Type B pancreatic cell (in vitro differentiated cells): ENCODE results near the gene MEA1. TPM values are rescaled to one million over a fixed set of nuclear protein-coding genes. Genes with fewer than 3 reads are reported as not detected.

Source experiments
- DNase-seq: peaks from one replicate; pipeline ENCODE4 v3.0.0; 2021; ENCODE audit warnings: mixed read lengths; ENCODE audit not compliant: unreplicated experiment; ENCODE audit errors: extremely low spot score
- H3K27ac Mint-ChIP-seq: 2 replicates; pipeline ENCODE4 v1.8.0; 2021; ENCODE audit warnings: mild to moderate bottlenecking, mixed read lengths
- H3K27me3 Mint-ChIP-seq: 2 replicates; pipeline ENCODE4 v1.8.0; 2021; ENCODE audit warnings: mixed read lengths
- H3K36me3 Mint-ChIP-seq: 2 replicates; pipeline ENCODE4 v1.8.0; 2021; ENCODE audit warnings: mixed read lengths
- H3K4me1 Mint-ChIP-seq: one replicate; pipeline ENCODE4 v1.8.0; 2021; ENCODE audit warnings: mixed read lengths; ENCODE audit not compliant: unreplicated experiment
- H3K4me3 Mint-ChIP-seq: 2 replicates; pipeline ENCODE4 v1.8.0; 2021; ENCODE audit warnings: mild to moderate bottlenecking, mixed read lengths
- H3K9me3 Mint-ChIP-seq: 2 replicates; pipeline ENCODE4 v1.8.0; 2021; ENCODE audit warnings: mixed read lengths
- CTCF ChIP-seq: fragments of 200-600 bp; sonication (generic); conservative IDR thresholded peaks from 2 replicates; pipeline ENCODE4 v1.5.0; 2021; ENCODE audit warnings: antibody characterized with exemption, mild to moderate bottlenecking
- total RNA-seq: library from RNA; stranded (reverse); gene quantifications from 2 replicates; pipeline ENCODE4 v1.2.1, GENCODE V29; 2021; ENCODE audit warnings: low replicate concordance

Gene MEA1
- total RNA-seq, 1 donor from 2014 or later = 67.5 TPM

GRCh38 chr6:42963179-42963854 lies 50.4 kb downstream of the MEA1 start:
- Mint-ChIP-seq H3K9me3 (no peaks in the 10 kb centered on the region), H3K4me3 (no peak overlapping the region), H3K4me1 (peaks cover 4% of the 10 kb centered on the region), H3K27ac (no peak overlapping the region), H3K36me3 (no peaks in the 10 kb centered on the region), H3K27me3 (peaks cover 24% of the 10 kb centered on the region)
- no peak for TF ChIP-seq CTCF
- DNase-seq = no peak

GRCh38 chr6:42962502-42963178 lies 51.1 kb downstream of the MEA1 start:
- Mint-ChIP-seq H3K4me3 (peak overlapping the region; percentile 16), H3K27me3 (peaks cover 24% of the 10 kb centered on the region), H3K4me1 (peaks cover 4% of the 10 kb centered on the region), H3K36me3 (no peaks in the 10 kb centered on the region), H3K27ac (no peak overlapping the region), H3K9me3 (no peaks in the 10 kb centered on the region)
- DNase-seq = no peak
- TF ChIP-seq CTCF = no peak

- Mint-ChIP-seq H3K9me3 (no peaks in the 10 kb centered on the region), H3K27me3 (peaks cover 24% of the 10 kb centered on the region), H3K4me3 (no peak overlapping the region), H3K36me3 (no peaks in the 10 kb centered on the region), H3K4me1 (peaks cover 4% of the 10 kb centered on the region), H3K27ac (no peak overlapping the region)
- DNase-seq = no peak
- no peak for TF ChIP-seq CTCF
These were observed 51.6 kb downstream of the MEA1 start for GRCh38 chr6:42962096-42962495.

Other genes with a start within 250 kb of the MEA1 start
- gene BICRAL, start 231.9 kb downstream of the MEA1 start, total RNA-seq = 9.1 and 9.3 TPM in 2 replicates
- gene RPL7L1, start 134.3 kb downstream of the MEA1 start, total RNA-seq = 83.4 and 101 TPM in 2 replicates
- gene PTCRA, start 97.9 kb downstream of the MEA1 start, total RNA-seq = not detected in 2 replicates
- 37.9 and 57.6 TPM in 2 replicates for gene CNPY3, start 84.5 kb downstream of the MEA1 start, total RNA-seq
- gene GNMT, start 53.2 kb downstream of the MEA1 start, total RNA-seq = 0.26 and 0.39 TPM in 2 replicates
- gene PEX6, start 34.8 kb downstream of the MEA1 start, total RNA-seq = 34.4 and 35.9 TPM in 2 replicates
- gene PPP2R5D, start 29.4 kb downstream of the MEA1 start, total RNA-seq = 35.1 and 55.1 TPM in 2 replicates
- 96.4 and 104 TPM in 2 replicates for gene KLHDC3, start 303 bp upstream of the MEA1 start, total RNA-seq
- gene RRP36, start 7.7 kb upstream of the MEA1 start, total RNA-seq = 51.7 and 56.7 TPM in 2 replicates
- gene CUL7, start 39.9 kb upstream of the MEA1 start, total RNA-seq = 53.7 and 65.0 TPM in 2 replicates
- 58.6 and 71.8 TPM in 2 replicates for gene MRPL2, start 45.5 kb upstream of the MEA1 start, total RNA-seq
- gene KLC4, start 45.7 kb upstream of the MEA1 start, total RNA-seq = 33.2 and 36.4 TPM in 2 replicates
- gene PTK7, start 62.4 kb upstream of the MEA1 start, total RNA-seq = 115 and 155 TPM in 2 replicates
- gene SRF, start 157.3 kb upstream of the MEA1 start, total RNA-seq = 35.2 and 38.2 TPM in 2 replicates
- gene CUL9, start 168.2 kb upstream of the MEA1 start, total RNA-seq = 29.5 and 49.5 TPM in 2 replicates
- 47.8 and 52.3 TPM in 2 replicates for gene DNPH1, start 215.5 kb upstream of the MEA1 start, total RNA-seq
- gene TTBK1, start 229.5 kb upstream of the MEA1 start, total RNA-seq = 0.93 and 1.7 TPM in 2 replicates